Stimulated activated CD4-positive, alpha-beta T cell treated with anti-CD3 and anti-CD28 coated beads, Interleukin-2, amount 100 ng/mL, for 4 hours (primary cell): Measurements from ENCODE around the gene FAM222B.
A peak's percentile ranks its signal among the peaks of the same experiment; 100 is the strongest.
"Not testable (repeated sequence)": the region's sequence is repeated elsewhere in the genome, so short reads cannot be mapped to it uniquely, and the experiment has no call there.

Source experiments
- DNase-seq: peaks from one replicate; pipeline ENCODE4 v3.0.0-alpha.2; 2020; ENCODE audit warnings: low read depth

FAM222B gene

GRCh38 chr17:28744972-28745785 lies 97.4 kb downstream of the FAM222B start:
- DNase-seq: no peak

GRCh38 chr17:28744104-28744971 lies 98.3 kb downstream of the FAM222B start:
- peak; percentile 63 for DNase-seq

GRCh38 chr17:28743243-28744103 lies 99.1 kb downstream of the FAM222B start, which contains the start of gene TRAF4:
TSS of gene TRAF4 (plus strand) at chr17:28744011. CDS start at chr17:28744113, 102 bp downstream.
- DNase-seq: peak; percentile 70

- DNase-seq: no peak
Observed at GRCh38 chr17:28741358-28742349, 100.9 kb downstream of the FAM222B start.

- DNase-seq: no peak
Observed at GRCh38 chr17:28740406-28741357, 101.9 kb downstream of the FAM222B start.

- DNase-seq: peak; percentile 80
Observed at GRCh38 chr17:28738680-28739384, 103.8 kb downstream of the FAM222B start.

DNA sequence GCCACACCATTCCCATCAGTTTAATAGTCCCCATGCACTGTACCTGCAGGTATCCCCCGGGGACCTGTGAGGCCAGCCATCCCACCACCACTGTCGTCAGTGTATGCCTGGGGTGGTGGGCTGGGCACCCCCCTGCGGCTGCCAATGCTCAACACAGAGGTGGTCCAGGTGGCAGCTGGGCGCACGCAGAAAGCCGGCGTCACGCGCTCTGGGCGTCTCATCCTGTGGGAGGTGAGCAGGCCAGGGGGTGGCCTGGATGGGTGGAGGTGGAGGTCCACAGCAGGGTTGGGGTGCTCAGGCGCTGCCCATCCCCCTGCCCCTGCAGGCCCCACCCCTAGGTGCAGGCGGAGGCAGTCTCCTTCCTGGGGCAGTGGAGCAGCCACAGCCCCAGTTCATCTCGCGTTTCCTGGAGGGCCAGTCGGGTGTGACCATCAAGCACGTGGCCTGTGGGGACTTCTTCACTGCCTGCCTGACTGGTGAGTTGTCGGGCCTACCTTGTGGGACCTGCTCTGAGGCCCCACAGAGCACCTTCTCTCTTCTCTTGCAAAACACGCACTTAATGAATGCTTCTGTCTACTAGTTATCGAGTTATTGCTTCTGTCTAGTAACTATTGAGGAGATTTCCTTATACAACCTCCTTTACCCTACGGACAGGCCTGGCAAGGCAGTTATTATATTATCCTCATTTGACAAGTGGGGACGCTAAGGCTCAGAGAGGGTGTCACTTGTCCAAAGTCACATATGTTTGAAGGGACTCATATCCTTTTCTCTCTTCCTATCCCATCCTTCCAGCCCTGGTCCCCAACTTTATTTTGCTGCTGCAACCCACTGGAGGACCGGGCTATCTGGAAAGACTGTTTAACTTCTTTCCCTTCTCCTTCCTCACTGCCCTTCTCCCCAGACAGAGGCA lies 104.6 kb downstream of the FAM222B start:
- no peak for DNase-seq

GRCh38 chr17:28737316-28737715 lies 105.3 kb downstream of the FAM222B start:
- no peak for DNase-seq

- DNase-seq: not testable (repeated sequence)
Observed at GRCh38 chr17:28735913-28736769, 106.4 kb downstream of the FAM222B start.

- DNase-seq: no peak
Observed at GRCh38 chr17:28735242-28735722, 107.3 kb downstream of the FAM222B start.

DNA sequence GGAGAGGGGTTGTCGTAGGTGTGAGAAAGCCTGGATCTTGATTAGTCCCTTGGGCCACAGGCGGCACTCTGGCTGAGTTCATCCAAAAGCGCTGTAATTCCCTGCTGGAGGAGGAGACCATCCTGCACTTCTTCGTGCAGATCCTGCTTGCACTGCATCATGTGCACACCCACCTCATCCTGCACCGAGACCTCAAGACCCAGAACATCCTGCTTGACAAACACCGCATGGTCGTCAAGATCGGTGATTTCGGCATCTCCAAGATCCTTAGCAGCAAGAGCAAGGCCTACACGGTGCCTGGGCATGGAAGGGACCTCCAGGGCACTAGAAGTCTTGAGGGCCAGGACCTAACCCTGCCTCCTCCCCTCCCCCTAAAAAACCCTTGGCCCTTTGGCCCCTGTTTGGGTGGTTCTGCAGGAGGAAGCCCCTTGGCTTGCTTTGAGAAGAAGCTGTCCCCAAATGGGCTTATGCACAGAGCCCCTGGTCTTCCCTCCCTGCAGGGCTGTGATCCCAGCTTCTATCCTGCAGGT lies 107.8 kb downstream of the FAM222B start:
- no peak for DNase-seq

GRCh38 chr17:28733346-28733745 lies 109.2 kb downstream of the FAM222B start:
- DNase-seq: no peak

DNA sequence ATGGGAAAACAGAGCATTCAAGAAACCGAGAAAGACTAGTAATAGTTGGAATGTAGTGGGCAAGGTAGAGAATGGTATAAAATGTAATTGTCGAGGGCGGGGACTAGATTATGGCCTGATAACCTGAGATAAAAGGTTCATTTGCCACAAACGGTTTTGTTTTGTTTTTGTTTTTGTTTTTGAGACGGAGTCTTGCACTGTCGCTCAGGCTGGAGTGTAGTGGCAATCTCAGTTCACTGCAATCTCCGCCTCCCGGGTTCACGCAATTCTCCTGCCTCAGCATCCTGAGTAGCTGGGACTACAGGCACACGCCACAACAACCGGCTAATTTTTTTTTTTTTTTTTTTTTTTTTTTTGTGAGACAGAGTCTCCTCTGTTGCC lies 112.7 kb downstream of the FAM222B start:
- DNase-seq: no peak

DNA sequence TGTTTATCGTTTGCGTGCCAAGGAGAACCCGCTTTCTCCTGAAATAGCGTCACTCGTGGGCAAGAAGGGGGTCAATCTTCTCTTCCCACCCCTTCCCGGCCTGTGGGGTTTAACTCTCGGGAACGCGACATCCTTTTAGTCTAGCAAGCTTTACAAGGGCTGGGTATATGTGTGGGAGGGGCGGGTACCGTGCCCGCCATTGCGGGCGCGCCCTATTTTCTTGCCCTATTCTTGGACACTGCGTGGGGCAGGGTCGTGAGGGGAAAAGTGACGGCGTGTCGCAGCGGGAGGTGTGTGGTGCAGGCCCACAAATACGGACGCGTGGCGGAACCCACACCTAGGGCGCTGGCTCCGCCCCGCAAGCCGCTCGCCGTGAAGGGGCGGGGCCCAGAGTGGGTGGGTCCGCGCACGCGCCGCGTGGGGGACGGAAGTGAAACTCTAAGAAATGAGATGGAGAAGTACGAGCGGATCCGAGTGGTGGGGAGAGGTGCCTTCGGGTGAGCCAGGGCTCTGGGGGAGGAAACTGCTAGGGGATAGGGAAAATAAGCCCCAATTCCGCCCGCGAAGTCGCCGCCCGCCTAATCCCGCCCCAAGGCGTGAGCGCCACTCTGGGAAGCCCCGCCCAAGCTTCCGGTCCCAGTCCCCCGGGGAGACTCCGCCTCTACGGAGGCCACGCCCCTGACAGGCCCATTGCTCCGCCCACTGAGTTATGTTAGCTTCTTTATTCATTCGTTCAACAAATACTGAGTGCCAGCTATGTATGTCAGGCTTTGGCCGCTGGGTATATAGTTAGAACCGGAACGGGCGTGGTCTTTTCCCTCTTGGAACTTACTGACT lies 114.0 kb downstream of the FAM222B start, which contains the start of gene NEK8:
Gene NEK8 (plus strand): TSS at position 425 of the 837 bp plus-strand sequence. CDS start 26 bp downstream, at position 451.
- DNase-seq: peak; percentile 97
